ENCODE results near the gene CEP250.
"Not testable (repeated sequence)": the region's sequence is repeated elsewhere in the genome, so short reads cannot be mapped to it uniquely, and the experiment has no call there.

CEP250 gene

GRCh38 chr20:35457539-35457938, 2.1 kb downstream of the CEP250 start:
- not testable (repeated sequence) for DNase-seq (ENCODE audit: low read depth)

GRCh38 chr20:35458388-35458787, 3.0 kb downstream of the CEP250 start:
- DNase-seq (ENCODE audit: low read depth), result no peak

DNA sequence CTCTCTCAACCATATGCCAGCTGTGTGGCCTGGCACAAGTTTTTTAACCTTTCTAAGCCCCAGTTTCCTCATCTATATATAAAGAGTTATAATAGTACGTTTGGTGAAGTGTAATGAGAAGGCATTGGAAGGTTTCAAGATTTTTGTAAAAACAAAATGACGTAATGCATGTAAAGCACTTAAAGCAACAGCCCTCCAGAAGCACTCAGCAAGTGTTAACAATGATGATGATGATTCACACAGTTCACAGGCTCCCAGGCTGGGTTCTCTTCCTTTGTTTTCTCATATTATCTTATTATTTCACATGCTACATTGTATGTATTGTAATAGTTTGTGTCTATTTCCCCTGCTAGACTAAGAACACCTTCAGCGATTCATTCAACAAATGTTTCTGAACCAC, 6.2 kb downstream of the CEP250 start:
- DNase-seq (ENCODE audit: low read depth), result no peak

DNA sequence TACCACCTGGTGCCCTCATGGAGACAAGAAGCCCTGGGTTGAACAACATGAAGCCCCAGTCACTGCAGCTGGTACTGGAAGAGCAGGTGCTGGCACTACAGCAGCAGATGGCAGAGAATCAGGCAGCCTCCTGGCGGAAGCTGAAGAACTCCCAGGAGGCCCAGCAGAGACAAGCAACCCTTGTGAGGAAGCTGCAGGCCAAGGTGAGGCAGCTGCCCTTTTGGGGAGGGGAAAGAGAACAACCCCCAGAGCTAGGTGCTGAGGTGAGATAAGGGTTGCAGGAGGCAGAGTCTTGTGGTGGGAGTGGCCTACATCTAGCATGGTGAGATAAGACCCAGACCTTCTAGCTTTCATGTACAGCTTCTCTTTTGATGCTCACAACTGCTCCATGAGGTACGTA, 7.0 kb downstream of the CEP250 start:
- no peak for DNase-seq (ENCODE audit: low read depth)

DNA sequence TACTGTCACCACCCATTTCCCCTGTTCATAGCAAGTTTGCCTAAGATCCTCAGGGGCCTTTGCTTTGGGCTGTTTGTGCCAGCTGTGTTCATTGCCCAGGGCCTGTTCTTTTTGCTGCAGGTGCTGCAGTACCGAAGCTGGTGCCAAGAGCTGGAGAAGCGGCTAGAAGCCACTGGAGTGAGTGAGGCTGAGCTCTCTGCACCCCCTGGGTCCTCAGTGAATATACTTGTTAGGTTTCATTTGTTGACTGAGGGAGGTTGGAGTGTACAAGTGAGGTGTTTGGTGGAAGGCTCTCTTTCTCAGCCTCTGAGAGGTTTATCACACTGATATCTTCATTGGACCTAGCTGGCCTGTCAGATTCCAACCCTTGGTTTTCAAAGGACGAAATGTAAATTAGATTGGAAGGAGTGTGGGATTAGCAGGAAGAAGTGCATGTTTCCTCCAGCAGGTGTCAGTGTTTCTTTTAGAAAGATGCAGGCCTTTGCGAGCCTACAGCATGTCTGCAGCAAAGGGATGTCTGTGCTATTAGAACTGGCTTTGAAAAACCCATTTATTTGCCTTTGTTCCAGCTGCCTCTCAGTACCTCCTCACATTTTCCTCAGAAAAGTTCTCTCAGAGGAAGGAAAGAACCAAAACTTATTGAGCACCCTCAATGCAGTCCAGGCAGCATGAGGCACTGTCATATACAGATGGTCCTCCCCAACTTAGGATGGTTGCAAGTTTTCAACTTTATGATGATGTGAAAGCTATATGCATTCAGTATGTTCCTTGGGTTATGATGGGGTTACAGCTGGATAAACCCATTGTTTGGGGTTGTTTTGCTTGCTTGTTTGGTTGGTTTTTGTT, 8.3 kb downstream of the CEP250 start:
- peak; percentile 41 for DNase-seq (ENCODE audit: low read depth)

GRCh38 chr20:35465976-35466375, 10.6 kb downstream of the CEP250 start:
- DNase-seq (ENCODE audit: low read depth), result no peak

- DNase-seq (ENCODE audit: low read depth), result no peak
Measured at GRCh38 chr20:35466856-35467255, 11.5 kb downstream of the CEP250 start.

DNA sequence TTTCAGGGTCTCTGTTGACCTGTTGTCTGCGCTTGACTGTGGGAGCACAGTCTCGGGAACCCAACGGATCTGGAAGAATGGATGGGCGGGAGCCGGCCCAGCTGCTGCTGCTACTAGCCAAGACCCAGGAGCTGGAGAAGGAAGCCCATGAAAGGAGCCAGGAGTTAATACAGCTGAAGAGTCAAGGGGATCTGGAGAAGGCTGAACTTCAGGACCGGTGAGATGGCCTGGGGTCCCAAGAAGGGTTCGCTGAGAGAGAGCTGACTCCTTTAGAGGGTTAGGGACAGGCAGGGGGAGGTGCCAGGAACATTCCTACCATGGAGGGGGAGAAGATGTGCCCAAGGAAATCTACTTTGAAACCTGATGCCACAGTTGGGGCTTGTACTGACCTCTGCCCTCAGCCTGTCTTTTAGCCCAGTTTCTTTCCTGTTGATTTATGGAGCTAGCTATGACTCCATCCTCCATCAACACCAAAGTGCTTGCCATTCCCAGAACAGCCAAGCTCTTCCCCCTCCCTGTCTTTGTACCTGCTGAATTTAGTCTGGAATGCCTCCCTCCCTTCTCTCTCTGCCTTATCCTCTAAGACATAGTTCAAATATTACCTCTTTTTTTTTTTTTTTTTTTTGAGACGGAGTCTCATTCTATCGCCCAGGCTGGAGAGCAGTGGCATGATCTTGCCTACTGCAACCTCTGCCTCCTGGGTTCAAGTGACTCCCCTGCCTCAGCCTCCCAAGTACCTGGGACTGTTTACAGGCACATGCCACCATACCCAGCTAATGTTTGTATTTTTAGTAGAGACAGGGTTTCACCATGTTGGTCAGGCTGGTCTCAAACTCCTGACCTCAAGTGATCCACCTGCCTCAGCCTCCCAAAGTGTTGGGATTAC, 12.2 kb downstream of the CEP250 start:
- no peak for DNase-seq (ENCODE audit: low read depth)

GRCh38 chr20:35468671-35469334, 13.4 kb downstream of the CEP250 start:
- DNase-seq (ENCODE audit: low read depth), result no peak

- no peak for DNase-seq (ENCODE audit: low read depth)
Measured at GRCh38 chr20:35472209-35472608, 16.8 kb downstream of the CEP250 start.

DNA sequence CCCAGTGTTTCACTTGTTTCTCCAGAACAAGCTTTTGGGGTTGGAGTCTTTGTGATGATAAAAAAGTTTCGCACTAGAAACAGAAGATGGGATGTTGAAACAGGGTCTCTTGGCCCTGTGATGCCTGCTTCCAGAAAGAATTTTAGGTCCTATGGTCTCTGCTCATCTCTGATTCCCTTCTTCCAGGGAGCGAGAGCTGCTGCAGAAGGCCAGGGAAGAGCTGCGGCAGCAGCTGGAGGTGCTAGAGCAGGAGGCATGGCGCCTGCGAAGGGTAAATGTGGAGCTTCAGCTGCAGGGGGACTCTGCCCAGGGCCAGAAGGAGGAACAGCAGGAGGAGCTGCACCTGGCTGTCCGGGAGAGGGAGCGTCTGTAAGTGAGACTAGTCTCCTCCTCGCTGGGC, 18.3 kb downstream of the CEP250 start:
- DNase-seq (ENCODE audit: low read depth), result no peak

- DNase-seq (ENCODE audit: low read depth), result no peak
Measured at GRCh38 chr20:35474303-35474871, 19.0 kb downstream of the CEP250 start.

GRCh38 chr20:35476288-35476687, 20.9 kb downstream of the CEP250 start:
- DNase-seq (ENCODE audit: low read depth), result no peak

GRCh38 chr20:35478804-35479472, 23.5 kb downstream of the CEP250 start:
- no peak for DNase-seq (ENCODE audit: low read depth)

DNA sequence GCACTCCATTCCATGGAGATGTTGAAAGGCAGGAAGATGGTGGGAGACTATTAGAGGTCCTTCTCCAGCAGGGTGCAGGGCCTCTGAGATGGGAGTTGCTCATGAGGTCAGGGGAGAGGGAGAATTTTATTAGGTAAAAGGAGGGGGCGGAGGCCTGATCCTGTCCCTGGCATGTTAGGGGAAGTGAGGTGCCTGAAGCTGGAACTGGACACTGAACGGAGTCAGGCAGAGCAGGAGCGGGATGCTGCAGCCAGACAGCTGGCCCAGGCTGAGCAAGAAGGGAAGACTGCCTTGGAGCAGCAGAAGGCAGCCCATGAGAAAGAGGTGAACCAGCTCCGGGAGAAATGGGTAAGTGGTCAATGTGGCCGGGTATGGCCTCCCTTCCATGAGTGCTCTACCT, 24.4 kb downstream of the CEP250 start:
- no peak for DNase-seq (ENCODE audit: low read depth)

GRCh38 chr20:35487479-35487878, 32.1 kb downstream of the CEP250 start:
- DNase-seq (ENCODE audit: low read depth), result no peak

GRCh38 chr20:35489717-35490116, 34.3 kb downstream of the CEP250 start:
- DNase-seq (ENCODE audit: low read depth), result no peak

DNA sequence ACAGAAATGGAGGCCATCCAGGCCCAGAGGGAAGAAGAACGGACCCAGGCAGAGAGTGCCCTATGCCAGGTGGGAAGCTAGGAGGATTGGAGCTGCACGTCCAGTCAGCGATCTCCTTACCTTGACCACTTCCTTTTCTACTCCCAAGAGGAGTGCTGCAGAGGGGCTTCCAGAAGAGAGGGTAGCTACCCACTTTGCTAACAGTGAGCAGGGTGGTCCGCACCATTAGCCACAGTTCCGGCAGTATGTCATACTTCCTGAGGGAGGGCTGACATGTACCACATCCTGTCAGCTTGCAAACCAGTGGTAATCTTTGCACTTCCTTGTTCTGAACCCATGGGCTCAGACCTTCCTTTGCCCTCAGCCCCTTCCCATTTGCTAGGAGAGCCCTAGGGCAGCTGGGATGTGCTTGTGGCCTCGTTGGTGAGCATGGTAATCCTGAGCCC, 35.4 kb downstream of the CEP250 start:
- peak; percentile 39 for DNase-seq (ENCODE audit: low read depth)

DNA sequence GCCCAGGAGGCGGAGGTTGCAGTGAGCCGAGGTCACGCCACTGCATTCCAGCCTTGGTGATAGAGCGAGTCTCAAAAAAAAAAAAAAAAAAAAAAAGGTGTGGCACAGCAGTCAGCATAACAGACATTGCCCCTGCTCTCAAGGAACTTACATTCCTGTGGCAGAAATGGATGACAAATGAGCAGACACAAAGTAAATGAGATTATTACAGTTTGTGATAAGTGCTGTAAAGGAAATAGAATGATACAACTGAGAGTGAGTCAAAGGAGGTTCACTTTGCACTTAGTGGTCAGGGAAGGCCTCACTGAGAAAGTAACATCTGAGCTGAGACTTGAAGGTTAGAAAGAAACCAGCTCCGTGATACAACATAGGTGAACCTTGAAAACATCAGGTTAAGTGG, 36.4 kb downstream of the CEP250 start:
- no peak for DNase-seq (ENCODE audit: low read depth)

DNA sequence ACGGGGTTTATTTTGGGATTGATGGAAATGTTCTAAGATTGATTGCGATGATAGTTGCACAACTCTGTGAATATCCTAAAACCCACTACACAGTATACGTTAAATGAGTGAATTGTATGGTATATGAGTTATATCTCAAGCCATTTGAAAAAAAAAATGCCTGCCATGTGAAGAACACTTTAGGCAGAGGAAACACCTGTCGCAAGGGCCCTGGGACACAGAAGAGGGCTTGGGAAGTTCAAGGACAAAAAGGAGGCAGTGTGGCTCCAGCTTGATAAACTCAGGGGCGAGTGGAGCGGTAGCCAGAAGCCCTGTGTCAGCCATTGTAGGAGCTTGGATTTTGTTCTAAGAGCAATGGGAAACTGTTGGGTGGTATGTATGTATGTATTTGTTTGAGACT, 37.0 kb downstream of the CEP250 start:
- no peak for DNase-seq (ENCODE audit: low read depth)

- no peak for DNase-seq (ENCODE audit: low read depth)
Measured at GRCh38 chr20:35496481-35496880, 41.1 kb downstream of the CEP250 start.

- DNase-seq (ENCODE audit: low read depth), result no peak
Measured at GRCh38 chr20:35497320-35497719, 41.9 kb downstream of the CEP250 start.
